WTC11 (cell line): ENCODE measurements around the gene PSMD1. TPM values are rescaled to one million over a fixed set of nuclear protein-coding genes. Genes with fewer than 3 reads are reported as not detected.

Experiments
- ATAC-seq: fragments of 200-7000 bp; cut with Tn5 transposase; 2 replicates; pipeline ENCODE4 v1.10.0; 2021; ENCODE audit warnings: mild to moderate bottlenecking, moderate library complexity
- CTCF ChIA-PET: fragments of 300-600 bp; sonication (Branson Sonifier 250); formaldehyde crosslinking; loops from one replicate; lab custom pipeline; 2021; ENCODE audit warnings: antibody characterized with exemption; lab: Charles Lee
- POLR2A ChIA-PET: fragments of 350-600 bp; sonication (Branson Sonifier 250); formaldehyde crosslinking; loops from one replicate; lab custom pipeline; 2021; ENCODE audit warnings: antibody characterized with exemption; lab: Charles Lee
- DNase-seq: peaks from one replicate; pipeline ENCODE4 v3.0.0; 2021; ENCODE audit warnings: low spot score
- H3K27ac Mint-ChIP-seq: 2 replicates; pipeline ENCODE4 v1.8.0; 2021; ENCODE audit warnings: mixed read lengths
- H3K27me3 Mint-ChIP-seq: 2 replicates; pipeline ENCODE4 v1.8.0; 2021; ENCODE audit warnings: low read depth, mild to moderate bottlenecking, moderate library complexity, mixed read lengths
- H3K36me3 Mint-ChIP-seq: 2 replicates; pipeline ENCODE4 v1.8.0; 2021; ENCODE audit warnings: mixed read lengths
- H3K4me1 Mint-ChIP-seq: 2 replicates; pipeline ENCODE4 v1.8.0; 2022; ENCODE audit warnings: mixed read lengths
- H3K4me3 Mint-ChIP-seq: 2 replicates; pipeline ENCODE4 v1.8.0; 2021; ENCODE audit warnings: mild to moderate bottlenecking, moderate library complexity, mixed read lengths
- H3K9me3 Mint-ChIP-seq: 2 replicates; pipeline ENCODE4 v1.8.0; 2021; ENCODE audit warnings: mixed read lengths
- AR ChIP-seq: fragments of 250-450 bp; sonication (Bioruptor Pico); IDR thresholded peaks from 2 replicates; pipeline ENCODE4 v1.9.0; 2021; ENCODE audit warnings: mild to moderate bottlenecking
- ATF1 ChIP-seq: sonication (generic); formaldehyde crosslinking; IDR thresholded peaks from 2 replicates; pipeline ENCODE4 v1.8.1; 2023; ENCODE audit warnings: mild to moderate bottlenecking, moderate library complexity, missing genetic modification reagents
- CREB1 ChIP-seq: sonication (generic); formaldehyde crosslinking; IDR thresholded peaks from 2 replicates; pipeline ENCODE4 v1.8.0; 2023; ENCODE audit warnings: mild to moderate bottlenecking, missing genetic modification reagents
- CTCF ChIP-seq: fragments of 200-600 bp; IDR thresholded peaks from 2 replicates; pipeline ENCODE4 v1.8.0; 2022; ENCODE audit warnings: antibody characterized with exemption
- E2F1 ChIP-seq: sonication (generic); formaldehyde crosslinking; IDR thresholded peaks from 2 replicates; pipeline ENCODE4 v1.8.0; 2022; ENCODE audit warnings: mild to moderate bottlenecking, missing genetic modification reagents
- FOXJ3 ChIP-seq: sonication (generic); formaldehyde crosslinking; IDR thresholded peaks from 2 replicates; pipeline ENCODE4 v1.9.0; 2021; ENCODE audit warnings: missing genetic modification reagents, mild to moderate bottlenecking, borderline replicate concordance
- GABPB1 ChIP-seq: sonication (generic); formaldehyde crosslinking; IDR thresholded peaks from 2 replicates; pipeline ENCODE4 v1.8.1; 2023; ENCODE audit warnings: mild to moderate bottlenecking, missing genetic modification reagents
- GRHL2 ChIP-seq: fragments of 250-450 bp; sonication (Bioruptor Pico); IDR thresholded peaks from 2 replicates; pipeline ENCODE4 v1.8.0; 2022; ENCODE audit warnings: mild to moderate bottlenecking, moderate library complexity; ENCODE audit not compliant: insufficient replicate concordance, severe bottlenecking
- IRF1 ChIP-seq: sonication (generic); formaldehyde crosslinking; IDR thresholded peaks from 2 replicates; pipeline ENCODE4 v1.8.0; 2023; ENCODE audit warnings: missing genetic modification reagents
- IRF2 ChIP-seq: sonication (generic); formaldehyde crosslinking; IDR thresholded peaks from 2 replicates; pipeline ENCODE4 v1.8.0; 2022; ENCODE audit warnings: low read depth, missing genetic modification reagents, borderline replicate concordance
- MAX ChIP-seq: sonication (generic); formaldehyde crosslinking; IDR thresholded peaks from 2 replicates; pipeline ENCODE4 v1.8.0; 2022; ENCODE audit warnings: mild to moderate bottlenecking, missing genetic modification reagents
- MXD4 ChIP-seq: fragments of 250-450 bp; sonication (Bioruptor Pico); IDR thresholded peaks from 2 replicates; pipeline ENCODE4 v1.8.0; 2021; ENCODE audit warnings: mild to moderate bottlenecking, moderate library complexity, borderline replicate concordance
- NFATC4 ChIP-seq: fragments of 250-450 bp; sonication (Bioruptor Pico); IDR thresholded peaks from 2 replicates; pipeline ENCODE4 v1.9.0; 2021; ENCODE audit warnings: mild to moderate bottlenecking
- NFYB ChIP-seq: sonication (generic); formaldehyde crosslinking; conservative IDR thresholded peaks from 2 replicates; pipeline ENCODE4 v1.8.0; 2022; ENCODE audit warnings: low read depth, missing genetic modification reagents
- SOX15 ChIP-seq: fragments of 250-450 bp; sonication (Bioruptor Pico); IDR thresholded peaks from 2 replicates; pipeline ENCODE4 v1.9.0; 2021; ENCODE audit warnings: mild to moderate bottlenecking
- SP1 ChIP-seq: sonication (generic); formaldehyde crosslinking; conservative IDR thresholded peaks from 2 replicates; pipeline ENCODE4 v1.8.1; 2022; ENCODE audit warnings: missing genetic modification reagents
- TCF7 ChIP-seq: sonication (generic); formaldehyde crosslinking; IDR thresholded peaks from 2 replicates; pipeline ENCODE4 v1.8.0; 2022; ENCODE audit warnings: mild to moderate bottlenecking, low read depth, missing genetic modification reagents, moderate library complexity
- TEAD4 ChIP-seq: sonication (generic); formaldehyde crosslinking; IDR thresholded peaks from 2 replicates; pipeline ENCODE4 v1.8.0; 2022; ENCODE audit warnings: mild to moderate bottlenecking, missing genetic modification reagents
- USF2 ChIP-seq: sonication (generic); formaldehyde crosslinking; IDR thresholded peaks from 2 replicates; pipeline ENCODE4 v1.8.1; 2023; ENCODE audit warnings: mild to moderate bottlenecking, missing genetic modification reagents, moderate library complexity
- ZNF138 ChIP-seq: sonication (generic); formaldehyde crosslinking; conservative IDR thresholded peaks from 2 replicates; pipeline ENCODE4 v1.8.1; 2022; ENCODE audit warnings: mild to moderate bottlenecking, moderate library complexity, missing genetic modification reagents
- ZNF263 ChIP-seq: sonication (generic); formaldehyde crosslinking; IDR thresholded peaks from 2 replicates; pipeline ENCODE4 v1.8.1; 2022; ENCODE audit warnings: low read depth, mild to moderate bottlenecking, moderate library complexity, missing genetic modification reagents
- ZNF281 ChIP-seq: sonication (generic); formaldehyde crosslinking; IDR thresholded peaks from 2 replicates; pipeline ENCODE4 v1.8.0; 2023; ENCODE audit warnings: mild to moderate bottlenecking, missing genetic modification reagents
- ZNF396 ChIP-seq: fragments of 250-450 bp; sonication (Bioruptor Pico); IDR thresholded peaks from 2 replicates; pipeline ENCODE4 v1.8.0; 2021; ENCODE audit warnings: mild to moderate bottlenecking, moderate library complexity, borderline replicate concordance
- total RNA-seq: library from RNA; stranded (reverse); gene quantifications from 3 replicates; pipeline ENCODE4 v1.2.3, GENCODE V29; 2021

Gene PSMD1
- total RNA-seq, 1 experiment from 2014 or later: 163 TPM

GRCh38 chr2:231204581-231204980, 147.9 kb downstream of the PSMD1 start:
- TF ChIP-seq TCF7 (CRISPR knock-in tag) (no peak), USF2 (CRISPR knock-in tag) (no peak), SOX15 (CRISPR knock-in tag) (no peak)
- TF ChIP-seq, all 79 proteins: peak for 0
- Mint-ChIP-seq H3K4me3 (no peak overlapping the region), H3K27ac (peak overlapping the region; percentile 66), H3K9me3 (peaks cover 15% of the 10 kb centered on the region), H3K36me3 (peaks cover 33% of the 10 kb centered on the region), H3K4me1 (peaks cover 15% of the 10 kb centered on the region), H3K27me3 (no peaks in the 10 kb centered on the region)
- CTCF ChIA-PET: interaction anchor here (0.7 kb wide), 1 partner anchor 217 kb away, joined by 6 read pairs; no protein-coding TSS in a partner anchor
- ATAC-seq (no peak), DNase-seq (no peak)
- POLR2A ChIA-PET: no interaction called here

- H3K27ac Mint-ChIP-seq: no peak overlapping the region
- peaks cover 4% of the 10 kb centered on the region; the same call in 1 of the 2 replicates for H3K4me1 Mint-ChIP-seq
- no peak overlapping the region for H3K4me3 Mint-ChIP-seq
- no peak for TF ChIP-seq CTCF
- no peak for TF ChIP-seq MAX (CRISPR knock-in tag)
- TF ChIP-seq SP1 (CRISPR knock-in tag): no peak
- TF ChIP-seq GRHL2 (CRISPR knock-in tag): no peak
- no peak for TF ChIP-seq TEAD4
- no peak for TF ChIP-seq TCF7 (CRISPR knock-in tag)
- no peak for TF ChIP-seq ZNF138 (CRISPR knock-in tag)
- no peak for TF ChIP-seq GABPB1 (CRISPR knock-in tag)
- no peak for TF ChIP-seq NFYB (CRISPR knock-in tag)
- no peak for TF ChIP-seq CREB1
- no peak for TF ChIP-seq IRF2
- TF ChIP-seq ZNF396 (CRISPR knock-in tag): no peak
- TF ChIP-seq NFATC4: no peak
- no peak for TF ChIP-seq ATF1 (CRISPR knock-in tag)
- no peak for TF ChIP-seq ZNF263
- TF ChIP-seq IRF1 (CRISPR knock-in tag): no peak
- peaks cover 30% of the 10 kb centered on the region for H3K36me3 Mint-ChIP-seq
- H3K27me3 Mint-ChIP-seq: no peaks in the 10 kb centered on the region
- ATAC-seq (no peak), DNase-seq (no peak)
- POLR2A ChIA-PET: no interaction called here
- peaks cover 7% of the 10 kb centered on the region for H3K9me3 Mint-ChIP-seq
- CTCF ChIA-PET: no interaction called here
These were observed 151.1 kb downstream of the PSMD1 start for GRCh38 chr2:231207734-231208133.

GRCh38 chr2:231210782-231211181, 154.1 kb downstream of the PSMD1 start:
- no peak overlapping the region for H3K4me3 Mint-ChIP-seq
- H3K36me3 Mint-ChIP-seq: peaks cover 26% of the 10 kb centered on the region
- CTCF ChIA-PET: interaction anchor here (0.7 kb wide), 1 partner anchor 141 kb away, joined by 3 read pairs; no protein-coding TSS in a partner anchor
- ATAC-seq: no peak
- no peak for DNase-seq
- no peaks in the 10 kb centered on the region for H3K9me3 Mint-ChIP-seq
- peaks cover 4% of the 10 kb centered on the region; the same call in 1 of the 2 replicates for H3K4me1 Mint-ChIP-seq
- H3K27me3 Mint-ChIP-seq: no peaks in the 10 kb centered on the region
- H3K27ac Mint-ChIP-seq: no peak overlapping the region
- POLR2A ChIA-PET: no interaction called here
- TF ChIP-seq IRF1 (CRISPR knock-in tag) (no peak), FOXJ3 (no peak), MXD4 (CRISPR knock-in tag) (no peak), E2F1 (CRISPR knock-in tag) (no peak), ZNF281 (CRISPR knock-in tag) (no peak), AR (CRISPR knock-in tag) (no peak)
